Keratinocyte (primary cell): ENCODE data around the gene NOTCH4. TPM values are rescaled to one million over a fixed set of nuclear protein-coding genes. Genes with fewer than 3 reads are reported as not detected.
A peak's percentile ranks its signal among the peaks of the same experiment; 100 is the strongest.

Experiments used
- DNase-seq: peaks from one replicate; pipeline ENCODE4 v3.0.0-alpha.2; 2011; ENCODE audit warnings: low read depth, missing footprints, low spot score
- FAIRE-seq: peaks from 2 replicates; lab custom pipeline; 2011; peaks lifted over from hg19 to GRCh38; lab: Jason Lieb, UNC
- H2AFZ ChIP-seq: 2 replicates; pipeline ENCODE4 v1.6.0; 2012; ENCODE audit warnings: low read length, control low read depth, inconsistent platforms; ENCODE audit not compliant: control insufficient read depth
- H3K27ac ChIP-seq: 2 replicates; pipeline ENCODE4 v1.5.1; 2011; ENCODE audit warnings: low read length; ENCODE audit not compliant: control insufficient read depth, insufficient read depth
- H3K27me3 ChIP-seq: 3 replicates; pipeline ENCODE4 v1.6.0; 2011; ENCODE audit warnings: low read length; ENCODE audit not compliant: control insufficient read depth, insufficient read depth; ENCODE audit errors: extremely low read depth
- H3K36me3 ChIP-seq, 2 experiments: 2 replicates in 1 of 2; 3 replicates in 1 of 2; pipeline ENCODE4 v1.5.1; 2011; ENCODE audit warnings: low read length in 2 of 2, mild to moderate bottlenecking in 1 of 2; ENCODE audit not compliant: control insufficient read depth in 2 of 2, insufficient read depth in 2 of 2; ENCODE audit errors: extremely low read depth in 1 of 2
- H3K4me1 ChIP-seq: 3 replicates; pipeline ENCODE4 v1.5.1; 2011; ENCODE audit warnings: low read length; ENCODE audit not compliant: control insufficient read depth, insufficient read depth; ENCODE audit errors: extremely low read depth
- H3K4me2 ChIP-seq: 3 replicates; pipeline ENCODE4 v1.6.0; 2011; ENCODE audit warnings: low read depth, low read length; ENCODE audit not compliant: control insufficient read depth, insufficient read depth; ENCODE audit errors: extremely low read depth
- H3K4me3 ChIP-seq, 3 experiments: fragments of 200-600 bp in 1 of 3; sonication (generic) in 1 of 3; 2 replicates in 2 of 3; 3 replicates in 1 of 3; pipeline ENCODE4 v1.5.1; 2011 to 2016; ENCODE audit warnings: low read length in 3 of 3, mild to moderate bottlenecking in 3 of 3, control low read depth in 2 of 3, inconsistent platforms in 1 of 3, low read depth in 1 of 3, mixed read lengths in 1 of 3, mixed run types in 1 of 3, moderate library complexity in 1 of 3; ENCODE audit not compliant: control insufficient read depth in 2 of 3, insufficient read depth in 2 of 3; ENCODE audit errors: extremely low read depth in 1 of 3
- H3K79me2 ChIP-seq: 2 replicates; pipeline ENCODE4 v1.6.0; 2012; ENCODE audit warnings: low read length; ENCODE audit not compliant: control insufficient read depth, insufficient read depth
- H3K9ac ChIP-seq: 3 replicates; pipeline ENCODE4 v1.6.0; 2011; ENCODE audit warnings: low read length; ENCODE audit not compliant: control insufficient read depth, insufficient read depth; ENCODE audit errors: extremely low read depth
- H3K9me1 ChIP-seq: 3 replicates; pipeline ENCODE4 v1.6.0; 2011; ENCODE audit warnings: low read length; ENCODE audit not compliant: control insufficient read depth, insufficient read depth; ENCODE audit errors: extremely low read depth
- H3K9me3 ChIP-seq: 2 replicates; pipeline ENCODE4 v1.5.1; 2012; ENCODE audit warnings: low read depth, low read length; ENCODE audit not compliant: control insufficient read depth
- H4K20me1 ChIP-seq: 3 replicates; pipeline ENCODE4 v1.6.0; 2011; ENCODE audit warnings: low read length; ENCODE audit not compliant: control insufficient read depth, insufficient read depth; ENCODE audit errors: extremely low read depth
- CTCF ChIP-seq, 3 experiments: IDR thresholded peaks in 1 of 3; conservative IDR thresholded peaks in 1 of 3; optimal IDR thresholded peaks in 1 of 3; 2 replicates in 2 of 3; 3 replicates in 1 of 3; pipeline versions ENCODE3 to v1.5.1; 2011; ENCODE audit warnings: low read length in 3 of 3, mild to moderate bottlenecking in 3 of 3, moderate library complexity in 2 of 3, control low read depth in 1 of 3, inconsistent platforms in 1 of 3; ENCODE audit not compliant: insufficient read depth in 2 of 3; ENCODE audit errors: extremely low read depth in 1 of 3
- EZH2 ChIP-seq: IDR thresholded peaks from one replicate; pipeline ENCODE4 v1.6.1; 2012; ENCODE audit warnings: inconsistent platforms, mild to moderate bottlenecking, low read length, moderate library complexity
- dilution Hi-C: fragments of 300-500 bp; cut with MboI; formaldehyde crosslinking; loops from one replicate; pipeline ENCODE4 v1.7.0; 2020; ENCODE audit warnings: low sequenced_read_pairs; ENCODE audit not compliant: extremely low pct_ligation_motif_present
- polyA plus RNA-seq, 5 experiments: library from polyadenylated mRNA; depleted of rRNA in 3 of 5; stranded (reverse) in 3 of 5; stranded (forward) in 1 of 5; unstranded in 1 of 5; fragments of >200 nt; gene quantifications; 1 replicate in 1 of 5; 2 replicates in 3 of 5; 3 replicates in 1 of 5; pipeline versions ENCODE4 v1.2.1 to v1.2.3, GENCODE V29; 2011 to 2012; ENCODE audit warnings: missing spikeins in 2 of 5, low read depth in 1 of 5, low replicate concordance in 1 of 5

NOTCH4 gene
- polyA plus RNA-seq, 1 donor (not counting 4 experiments of a cell fraction or from before 2014, with no cell fraction given), result 0.07 TPM

GRCh38 chr6:32154514-32155161 is 69.2 kb downstream of the NOTCH4 start:
- H4K20me1 ChIP-seq, result no peaks in the 10 kb centered on the region
- FAIRE-seq, result no peak
- peak overlapping the region; percentile 99 for H3K4me2 ChIP-seq
- H2AFZ ChIP-seq, result peak overlapping the region; percentile 97
- no peaks in the 10 kb centered on the region for H3K9me1 ChIP-seq
- peak overlapping the region; percentile 81 for H3K27ac ChIP-seq
- no peaks in the 10 kb centered on the region for H3K9me3 ChIP-seq
- TF ChIP-seq CTCF (optimal IDR thresholded peaks at IDR 0.05 in 1 of 3, IDR thresholded peaks at IDR 0.05 in 1 of 3, conservative IDR thresholded peaks at IDR 0.05 in 1 of 3; ENCODE audit: extremely low read depth in 1 of 3, insufficient read depth in 2 of 3, low read length in 3 of 3), result peak; percentile 57 to 84 (median 74)
- no peak for TF ChIP-seq EZH2
- peak overlapping the region; percentile 92 for H3K9ac ChIP-seq
- peaks cover 2% of the 10 kb centered on the region for H3K79me2 ChIP-seq
- no peaks in the 10 kb centered on the region for H3K27me3 ChIP-seq
- DNase-seq, result no peak
- H3K4me1 ChIP-seq, result peaks cover 20% of the 10 kb centered on the region
- dilution Hi-C loops, result no loop called here
- H3K36me3 ChIP-seq, result peaks cover 3 to 15% of the 10 kb centered on the region in 2 experiments
- peak overlapping the region; percentile 71 to 99 (median 96) for H3K4me3 ChIP-seq

DNA sequence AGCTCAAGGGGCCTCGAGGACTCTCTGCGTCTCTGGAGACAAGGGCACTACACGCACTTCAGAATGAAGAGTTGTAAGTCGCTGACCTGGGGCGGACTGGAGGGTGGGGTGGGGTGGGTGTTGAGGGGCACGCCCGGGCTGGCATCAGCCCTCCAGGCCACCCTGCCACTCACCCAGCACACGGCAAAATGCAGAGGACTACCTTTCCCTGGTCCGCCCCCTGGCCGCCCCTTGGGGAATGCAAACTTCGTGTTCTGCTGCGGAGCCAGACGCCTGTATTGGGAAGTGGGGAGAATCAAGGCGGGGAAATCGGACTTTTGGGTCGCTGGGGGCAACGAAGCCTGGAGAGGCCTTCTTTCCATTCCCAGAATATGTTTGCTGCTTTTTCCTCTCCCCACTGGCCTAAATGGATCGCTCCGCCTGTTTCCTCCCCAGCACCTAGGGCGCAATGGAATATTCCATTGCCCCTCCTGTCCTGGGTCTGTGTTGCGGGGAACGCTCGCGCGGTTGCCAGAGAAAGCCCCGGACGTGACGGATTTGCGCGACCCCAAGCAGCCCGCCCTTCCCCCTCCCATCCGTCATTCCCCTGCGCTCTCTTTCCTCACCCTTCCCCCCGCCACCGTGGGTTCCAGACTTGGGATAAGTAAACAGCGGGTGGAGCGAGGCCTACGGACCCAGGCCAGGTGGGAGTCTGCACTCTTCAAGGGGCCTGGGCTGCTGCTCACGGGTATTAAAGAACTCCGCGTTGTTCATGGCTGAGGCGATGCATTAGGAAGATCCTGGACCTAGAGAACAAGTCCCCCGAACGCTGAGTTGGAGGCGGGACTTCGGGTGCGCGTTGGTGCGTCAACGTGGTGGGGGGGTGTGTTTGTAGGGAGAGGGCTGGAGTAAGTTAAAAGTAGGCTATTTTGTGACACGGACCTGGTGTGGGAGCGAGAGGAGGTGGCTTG is 70.0 kb downstream of the NOTCH4 start, which contains the start of gene PPT2:
Gene PPT2 (plus strand): TSS at position 578 of the 950 bp plus-strand sequence. CDS start 454 bp downstream, outside the sequence.
- no peak for DNase-seq
- FAIRE-seq, result no peak

More for the DNA sequence above, 70.0 kb downstream of the NOTCH4 start, which contains the start of gene PPT2:
- H3K79me2 ChIP-seq, result peaks cover 2% of the 10 kb centered on the region
- H2AFZ ChIP-seq, result peak within 1 kb of the TSS; percentile 97
- H3K9me3 ChIP-seq, result no peaks in the 10 kb centered on the region
- H3K27me3 ChIP-seq, result no peaks in the 10 kb centered on the region
- H3K4me1 ChIP-seq, result peaks cover 20% of the 10 kb centered on the region
- peak within 1 kb of the TSS; percentile 81 for H3K27ac ChIP-seq
- peak within 1 kb of the TSS; percentile 99 for H3K4me2 ChIP-seq
- no peaks in the 10 kb centered on the region for H3K9me1 ChIP-seq
- peaks cover 3 to 15% of the 10 kb centered on the region in 2 experiments for H3K36me3 ChIP-seq
- dilution Hi-C loops, result no loop called here
- H4K20me1 ChIP-seq, result no peaks in the 10 kb centered on the region
- H3K4me3 ChIP-seq, result peak within 1 kb of the TSS; percentile 71 to 99 (median 96)
- peak within 1 kb of the TSS; percentile 92 for H3K9ac ChIP-seq
- peak; percentile 10 to 21 (median 10) for TF ChIP-seq CTCF (optimal IDR thresholded peaks at IDR 0.05 in 1 of 3, IDR thresholded peaks at IDR 0.05 in 1 of 3, conservative IDR thresholded peaks at IDR 0.05 in 1 of 3; ENCODE audit: extremely low read depth in 1 of 3, insufficient read depth in 2 of 3, low read length in 3 of 3)
- TF ChIP-seq EZH2, result no peak
